GM18868 (cell line): Measurements from ENCODE around the gene FCAMR.

Experiments used
- ATAC-seq: cut with Tn5 transposase; IDR thresholded peaks from one replicate; pipeline ENCODE4 v1.9.1; 2021; ENCODE audit warnings: mild to moderate bottlenecking, moderate library complexity; ENCODE audit not compliant: unreplicated experiment

The FCAMR gene

GRCh38 chr1:206970446-206970845 lies at the start of gene FCAMR:
Gene FCAMR, minus strand, starts transcription at chr1:206970460. Its CDS starts 335 bp downstream, at chr1:206970125.
- no peak for ATAC-seq

- ATAC-seq, result no peak
Observed at GRCh38 chr1:207019661-207020060, 49.4 kb upstream of the FCAMR start.

GRCh38 chr1:207019161-207019560 lies 48.9 kb upstream of the FCAMR start:
- no peak for ATAC-seq

GRCh38 chr1:207018707-207019106 lies 48.4 kb upstream of the FCAMR start:
- no peak for ATAC-seq

- ATAC-seq, result no peak
Observed at GRCh38 chr1:207017615-207018559, 47.6 kb upstream of the FCAMR start.

GRCh38 chr1:207015791-207016190 lies 45.5 kb upstream of the FCAMR start:
- no peak for ATAC-seq

- ATAC-seq, result no peak
Observed at GRCh38 chr1:207014728-207015127, 44.5 kb upstream of the FCAMR start.

GRCh38 chr1:207013321-207014085 lies 43.2 kb upstream of the FCAMR start:
- ATAC-seq, result no peak

GRCh38 chr1:207010726-207011125 lies 40.5 kb upstream of the FCAMR start:
- ATAC-seq, result no peak

- ATAC-seq, result no peak
Observed at GRCh38 chr1:207009945-207010344, 39.7 kb upstream of the FCAMR start.

GRCh38 chr1:207009182-207009850 lies 39.1 kb upstream of the FCAMR start:
- ATAC-seq, result no peak

GRCh38 chr1:207007352-207008033 lies 37.2 kb upstream of the FCAMR start:
- ATAC-seq, result no peak

- ATAC-seq, result no peak
Observed at GRCh38 chr1:207006914-207007313, 36.7 kb upstream of the FCAMR start.

- ATAC-seq, result no peak
Observed at GRCh38 chr1:207006083-207006482, 35.8 kb upstream of the FCAMR start.

- no peak for ATAC-seq
Observed at GRCh38 chr1:207004931-207005830, 34.9 kb upstream of the FCAMR start.

- no peak for ATAC-seq
Observed at GRCh38 chr1:207003210-207003609, 33.0 kb upstream of the FCAMR start.

GRCh38 chr1:207002724-207003146 lies 32.5 kb upstream of the FCAMR start:
- no peak for ATAC-seq

GRCh38 chr1:207001492-207002245 lies 31.4 kb upstream of the FCAMR start:
- no peak for ATAC-seq
